Measurements from ENCODE around the gene TEKT3. TPM values are rescaled to one million over a fixed set of nuclear protein-coding genes. Genes with fewer than 3 reads are reported as not detected.
A peak's percentile ranks its signal among the peaks of the same experiment; 100 is the strongest.

TEKT3 gene
- total RNA-seq, 6 donors from 2014 or later = 0.64 to 4.1 (median 1.8) TPM; not detected in 1

DNA sequence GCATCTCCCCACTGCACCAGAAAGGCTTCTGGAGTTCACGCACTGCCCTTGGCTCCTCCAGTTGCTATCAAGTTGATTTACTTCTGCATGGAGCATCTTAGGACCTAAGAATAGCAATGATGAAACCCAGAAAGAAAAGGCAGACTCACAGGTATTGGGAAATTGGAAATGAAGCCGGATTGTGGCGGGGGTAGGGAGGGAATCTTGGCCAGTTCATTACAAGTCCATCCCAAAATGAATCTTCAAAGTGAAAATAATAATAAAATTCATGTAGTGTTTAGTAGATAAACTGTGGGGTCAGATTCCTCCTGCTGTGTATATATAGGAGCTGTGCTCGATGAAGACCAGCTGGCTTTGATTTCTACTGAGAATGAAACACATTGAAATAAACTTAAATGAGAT lies 33.7 kb downstream of the TEKT3 start:
- no peak overlapping the region for H3K27ac ChIP-seq
- TF ChIP-seq POLR2AphosphoS5 (IDR thresholded peaks at IDR 0.05) (peak in 1 of 2 donors; percentile 22), POLR2A (IDR thresholded peaks at IDR 0.05) (no peak)
- H3K36me3 ChIP-seq = no peaks in the 10 kb centered on the region
- 46 to 54% methylated on average over 4 of the region's 4 CpGs for WGBS, 2 donors
- no peak overlapping the region for H3K4me3 ChIP-seq
- H3K27me3 ChIP-seq = no peaks in the 10 kb centered on the region
- ATAC-seq (ENCODE audit: low FRiP score in 2 of 2) = no peak
- no peaks in the 10 kb centered on the region for H3K9me3 ChIP-seq
- no peak for DNase-seq
- H3K4me1 ChIP-seq = peaks cover 0 to 4% (median 0%) of the 10 kb centered on the region in 4 donors

DNA sequence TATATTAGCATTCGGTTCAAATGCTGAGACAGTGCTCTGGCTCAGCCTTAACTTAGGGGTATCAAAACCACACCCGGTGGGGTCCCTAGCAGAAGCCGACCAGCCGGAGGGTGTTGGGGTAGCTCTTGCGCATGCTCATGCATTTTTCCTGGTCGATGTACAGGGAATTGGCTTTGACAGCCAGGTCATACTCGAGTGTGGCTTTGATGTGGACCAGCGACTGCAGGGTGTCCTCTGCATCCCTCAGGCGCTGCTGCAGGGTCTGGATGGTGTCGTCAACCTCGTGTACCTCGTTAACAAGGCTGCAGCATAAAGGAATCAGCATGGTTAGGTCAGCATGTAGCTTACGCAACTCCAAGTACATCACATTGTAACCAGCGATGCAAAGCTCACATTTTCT lies 37.5 kb downstream of the TEKT3 start:
- TF ChIP-seq POLR2A (IDR thresholded peaks at IDR 0.05) = no peak
- TF ChIP-seq EP300 (IDR thresholded peaks at IDR 0.05) = no peak
- TF ChIP-seq, protein P1, sequence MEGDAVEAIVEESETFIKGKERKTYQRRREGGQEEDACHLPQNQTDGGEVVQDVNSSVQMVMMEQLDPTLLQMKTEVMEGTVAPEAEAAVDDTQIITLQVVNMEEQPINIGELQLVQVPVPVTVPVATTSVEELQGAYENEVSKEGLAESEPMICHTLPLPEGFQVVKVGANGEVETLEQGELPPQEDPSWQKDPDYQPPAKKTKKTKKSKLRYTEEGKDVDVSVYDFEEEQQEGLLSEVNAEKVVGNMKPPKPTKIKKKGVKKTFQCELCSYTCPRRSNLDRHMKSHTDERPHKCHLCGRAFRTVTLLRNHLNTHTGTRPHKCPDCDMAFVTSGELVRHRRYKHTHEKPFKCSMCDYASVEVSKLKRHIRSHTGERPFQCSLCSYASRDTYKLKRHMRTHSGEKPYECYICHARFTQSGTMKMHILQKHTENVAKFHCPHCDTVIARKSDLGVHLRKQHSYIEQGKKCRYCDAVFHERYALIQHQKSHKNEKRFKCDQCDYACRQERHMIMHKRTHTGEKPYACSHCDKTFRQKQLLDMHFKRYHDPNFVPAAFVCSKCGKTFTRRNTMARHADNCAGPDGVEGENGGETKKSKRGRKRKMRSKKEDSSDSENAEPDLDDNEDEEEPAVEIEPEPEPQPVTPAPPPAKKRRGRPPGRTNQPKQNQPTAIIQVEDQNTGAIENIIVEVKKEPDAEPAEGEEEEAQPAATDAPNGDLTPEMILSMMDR (IDR thresholded peaks at IDR 0.05) = no peak
- TF ChIP-seq POLR2AphosphoS5 (IDR thresholded peaks at IDR 0.05) = no peak
- H3K27ac ChIP-seq = no peak overlapping the region
- H3K27me3 ChIP-seq = no peaks in the 10 kb centered on the region
- H3K4me1 ChIP-seq = peaks cover 0 to 4% (median 0%) of the 10 kb centered on the region in 4 donors
- DNase-seq (no peak), ATAC-seq (ENCODE audit: low FRiP score in 2 of 2) (no peak)
- no peaks in the 10 kb centered on the region for H3K36me3 ChIP-seq
- no peaks in the 10 kb centered on the region for H3K9me3 ChIP-seq
- no peak overlapping the region for H3K4me3 ChIP-seq
- 79 to 86% methylated on average over 14 of the region's 14 CpGs for WGBS, 2 donors

DNA sequence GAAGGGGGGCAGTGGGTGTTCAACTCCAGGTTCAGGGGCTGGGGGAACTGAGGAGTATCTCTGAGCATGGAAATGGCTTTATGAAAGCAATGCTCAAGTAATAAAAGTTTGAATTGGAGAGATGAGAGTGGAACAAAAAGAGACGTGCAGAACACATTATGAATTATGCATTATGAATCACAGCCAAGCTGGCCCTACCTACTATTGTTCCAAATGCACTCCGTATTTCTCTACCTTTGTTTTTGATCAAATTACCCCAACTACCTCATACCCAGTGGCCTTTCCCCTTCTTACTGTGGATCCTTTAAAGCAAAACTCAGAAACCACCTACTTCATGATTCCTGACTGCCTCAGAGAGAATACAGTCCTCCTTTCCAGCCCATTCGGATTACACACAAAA lies 38.1 kb downstream of the TEKT3 start:
- ATAC-seq (ENCODE audit: low FRiP score in 2 of 2) = no peak
- TF ChIP-seq POLR2A (IDR thresholded peaks at IDR 0.05) (no peak), POLR2AphosphoS5 (IDR thresholded peaks at IDR 0.05) (no peak), EP300 (IDR thresholded peaks at IDR 0.05) (no peak)
- TF ChIP-seq, protein P1 (IDR thresholded peaks at IDR 0.05) = no peak

DNA sequence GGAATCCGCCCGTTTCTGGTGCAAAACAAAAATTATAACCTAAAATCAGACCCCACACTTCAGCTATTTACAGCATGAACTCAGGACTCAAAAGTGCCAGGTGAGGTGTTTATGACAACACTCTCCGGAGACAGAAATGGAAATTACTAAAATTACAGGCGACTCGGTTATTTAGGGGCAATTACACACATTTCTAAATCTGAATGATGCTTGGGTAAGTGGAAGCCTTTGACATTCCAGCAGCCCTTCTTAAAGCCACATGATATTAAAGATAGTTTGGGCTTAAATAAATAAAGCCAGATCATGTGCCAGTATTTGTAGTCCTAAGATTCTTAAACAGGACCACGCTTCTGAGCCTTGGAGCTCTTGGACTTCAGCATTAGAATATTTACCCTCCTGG lies 39.6 kb downstream of the TEKT3 start:
- H3K9me3 ChIP-seq = no peaks in the 10 kb centered on the region
- peaks cover 0 to under 1% (median 0%) of the 10 kb centered on the region in 4 donors for H3K4me1 ChIP-seq
- TF ChIP-seq, protein P1 (IDR thresholded peaks at IDR 0.05) = no peak
- no peak for TF ChIP-seq EP300 (IDR thresholded peaks at IDR 0.05)
- no peak for TF ChIP-seq POLR2AphosphoS5 (IDR thresholded peaks at IDR 0.05)
- no peak for TF ChIP-seq POLR2A (IDR thresholded peaks at IDR 0.05)
- DNase-seq (no peak), ATAC-seq (ENCODE audit: low FRiP score in 2 of 2) (no peak)
- 73 to 84% methylated on average over 6 of the region's 6 CpGs for WGBS, 2 donors
- no peak overlapping the region for H3K4me3 ChIP-seq
- H3K36me3 ChIP-seq = no peaks in the 10 kb centered on the region
- no peak overlapping the region for H3K27ac ChIP-seq
- no peaks in the 10 kb centered on the region for H3K27me3 ChIP-seq

More for the DNA sequence above, 38.1 kb downstream of the TEKT3 start:
- Histone ChIP-seq H3K27ac (no peak overlapping the region), H3K36me3 (no peaks in the 10 kb centered on the region), H3K4me3 (no peak overlapping the region), H3K4me1 (peaks cover 0 to 4% (median 0%) of the 10 kb centered on the region in 4 donors), H3K9me3 (no peaks in the 10 kb centered on the region), H3K27me3 (no peaks in the 10 kb centered on the region)
- DNase-seq = no peak
- 42 to 78% methylated on average over 3 of the region's 3 CpGs for WGBS, 2 donors

DNA sequence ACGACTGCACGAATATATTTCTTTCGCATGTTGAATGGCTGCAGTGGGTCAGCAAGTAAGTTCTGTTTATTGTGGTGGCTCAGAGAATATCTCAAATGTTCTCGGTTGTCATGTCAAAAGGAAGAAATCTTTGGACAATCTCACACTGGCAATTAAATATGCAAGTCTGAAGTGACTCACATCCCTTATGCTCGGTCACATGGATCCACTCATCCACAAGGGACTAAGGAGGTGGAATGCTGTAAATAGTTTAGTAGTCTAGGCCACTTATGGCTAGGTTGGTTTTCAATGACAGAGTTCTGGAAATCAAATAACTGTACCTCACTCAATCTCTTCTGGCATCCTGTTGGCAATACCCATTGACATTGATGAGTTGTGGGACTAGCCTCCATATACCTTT lies 43.2 kb downstream of the TEKT3 start:
- H3K4me1 ChIP-seq = no peaks in the 10 kb centered on the region
- no peaks in the 10 kb centered on the region for H3K36me3 ChIP-seq
- ATAC-seq (ENCODE audit: low FRiP score in 2 of 2) (no peak), DNase-seq (no peak)
- 80 to 92% methylated on average over 5 of the region's 5 CpGs for WGBS, 2 donors
- no peak overlapping the region for H3K4me3 ChIP-seq
- no peaks in the 10 kb centered on the region for H3K9me3 ChIP-seq
- TF ChIP-seq EP300 (IDR thresholded peaks at IDR 0.05) (no peak), POLR2A (IDR thresholded peaks at IDR 0.05) (no peak), POLR2AphosphoS5 (IDR thresholded peaks at IDR 0.05) (no peak)
- TF ChIP-seq, protein P1 (IDR thresholded peaks at IDR 0.05) = no peak
- H3K27me3 ChIP-seq = no peaks in the 10 kb centered on the region
- no peak overlapping the region for H3K27ac ChIP-seq
